ENCODE measurements around the gene AMPD3.

Gene AMPD3

GRCh38 chr11:10519630-10520029 lies 64.6 kb downstream of the AMPD3 start:
- no peak overlapping the region for H2BK120ac ChIP-seq (ENCODE audit: low read depth, low read length)
- no peaks in the 10 kb centered on the region for H3K27me3 ChIP-seq (ENCODE audit: insufficient read depth, low read length, poor library complexity)
- no peak overlapping the region for H4K5ac ChIP-seq (ENCODE audit: low read length)
- H4K8ac ChIP-seq (ENCODE audit: low read depth, low read length): no peak overlapping the region
- H3K9ac ChIP-seq (ENCODE audit: low read length): no peak overlapping the region
- no peaks in the 10 kb centered on the region for H3K36me3 ChIP-seq (ENCODE audit: control insufficient read depth, insufficient read depth, low read length)
- no peak overlapping the region for H2BK15ac ChIP-seq (replicated peaks; ENCODE audit: low read depth)
- no peak overlapping the region for H3K27ac ChIP-seq (ENCODE audit: low read depth, low read length)
- H2BK5ac ChIP-seq (ENCODE audit: low read length): no peak overlapping the region
- H3K4me3 ChIP-seq (ENCODE audit: low read length): no peak overlapping the region
- no peak overlapping the region for H3K18ac ChIP-seq (ENCODE audit: low read length)
- H3K4ac ChIP-seq (ENCODE audit: low read depth, low read length): no peak overlapping the region
- H3K4me1 ChIP-seq (ENCODE audit: control insufficient read depth, low read depth, low read length): no peaks in the 10 kb centered on the region
- H3K23ac ChIP-seq (ENCODE audit: low read length): no peak overlapping the region
- no peaks in the 10 kb centered on the region for H3K79me2 ChIP-seq (ENCODE audit: control insufficient read depth, insufficient read depth, low read length)
- DNase-seq: no peak
- H3K4me2 ChIP-seq (ENCODE audit: low read length): no peak overlapping the region
- H2AK5ac ChIP-seq (ENCODE audit: low read length): no peak overlapping the region
- no peaks in the 10 kb centered on the region for H3K79me1 ChIP-seq (ENCODE audit: low read length)
- no peak overlapping the region for H3K56ac ChIP-seq (ENCODE audit: low read length)
- no CpG with 5 or more reads among the region's 2 CpGs for WGBS (ENCODE audit: extremely low coverage, insufficient coverage, low lambda C conversion rate)

GRCh38 chr11:10520562-10520961 lies 65.5 kb downstream of the AMPD3 start:
- no peak for DNase-seq
- Histone ChIP-seq H3K56ac (ENCODE audit: low read length) (no peak overlapping the region), H3K4ac (ENCODE audit: low read depth, low read length) (no peak overlapping the region), H3K23ac (ENCODE audit: low read length) (no peak overlapping the region), H3K18ac (ENCODE audit: low read length) (no peak overlapping the region), H3K4me1 (ENCODE audit: control insufficient read depth, low read depth, low read length) (no peaks in the 10 kb centered on the region), H2BK120ac (ENCODE audit: low read depth, low read length) (no peak overlapping the region), H3K4me2 (ENCODE audit: low read length) (no peak overlapping the region), H3K79me1 (ENCODE audit: low read length) (no peaks in the 10 kb centered on the region), H3K27ac (ENCODE audit: low read depth, low read length) (no peak overlapping the region), H3K79me2 (ENCODE audit: control insufficient read depth, insufficient read depth, low read length) (no peaks in the 10 kb centered on the region), H2AK5ac (ENCODE audit: low read length) (no peak overlapping the region), H4K5ac (ENCODE audit: low read length) (no peak overlapping the region), H2BK15ac (replicated peaks; ENCODE audit: low read depth) (no peak overlapping the region), H2BK5ac (ENCODE audit: low read length) (no peak overlapping the region), H3K9ac (ENCODE audit: low read length) (no peak overlapping the region), H3K4me3 (ENCODE audit: low read length) (no peak overlapping the region), H3K27me3 (ENCODE audit: insufficient read depth, low read length, poor library complexity) (no peaks in the 10 kb centered on the region), H3K36me3 (ENCODE audit: control insufficient read depth, insufficient read depth, low read length) (no peaks in the 10 kb centered on the region), H4K8ac (ENCODE audit: low read depth, low read length) (no peak overlapping the region)
- no CpG with 5 or more reads among the region's 2 CpGs for WGBS (ENCODE audit: extremely low coverage, insufficient coverage, low lambda C conversion rate)

GRCh38 chr11:10522276-10522675 lies 67.2 kb downstream of the AMPD3 start:
- no peaks in the 10 kb centered on the region for H3K79me2 ChIP-seq (ENCODE audit: control insufficient read depth, insufficient read depth, low read length)
- no peak overlapping the region for H2BK5ac ChIP-seq (ENCODE audit: low read length)
- H3K4ac ChIP-seq (ENCODE audit: low read depth, low read length): no peak overlapping the region
- no peak for DNase-seq
- H4K8ac ChIP-seq (ENCODE audit: low read depth, low read length): peak overlapping the region; percentile 56
- no peak overlapping the region for H3K9ac ChIP-seq (ENCODE audit: low read length)
- H2BK15ac ChIP-seq (replicated peaks; ENCODE audit: low read depth): no peak overlapping the region
- no peak overlapping the region for H3K4me2 ChIP-seq (ENCODE audit: low read length)
- H3K27ac ChIP-seq (ENCODE audit: low read depth, low read length): no peak overlapping the region
- no peak overlapping the region for H3K4me3 ChIP-seq (ENCODE audit: low read length)
- WGBS (ENCODE audit: extremely low coverage, insufficient coverage, low lambda C conversion rate): no CpG with 5 or more reads among the region's 1 CpG
- H3K79me1 ChIP-seq (ENCODE audit: low read length): no peaks in the 10 kb centered on the region
- no peaks in the 10 kb centered on the region for H3K27me3 ChIP-seq (ENCODE audit: insufficient read depth, low read length, poor library complexity)
- no peak overlapping the region for H2AK5ac ChIP-seq (ENCODE audit: low read length)
- H2BK120ac ChIP-seq (ENCODE audit: low read depth, low read length): no peak overlapping the region
- H3K18ac ChIP-seq (ENCODE audit: low read length): no peak overlapping the region
- H3K23ac ChIP-seq (ENCODE audit: low read length): no peak overlapping the region
- H4K5ac ChIP-seq (ENCODE audit: low read length): no peak overlapping the region
- no peaks in the 10 kb centered on the region for H3K36me3 ChIP-seq (ENCODE audit: control insufficient read depth, insufficient read depth, low read length)
- H3K56ac ChIP-seq (ENCODE audit: low read length): no peak overlapping the region
- no peaks in the 10 kb centered on the region for H3K4me1 ChIP-seq (ENCODE audit: control insufficient read depth, low read depth, low read length)

GRCh38 chr11:10522921-10523320 lies 67.9 kb downstream of the AMPD3 start:
- no CpG with 5 or more reads among the region's 2 CpGs for WGBS (ENCODE audit: extremely low coverage, insufficient coverage, low lambda C conversion rate)
- no peak overlapping the region for H2BK5ac ChIP-seq (ENCODE audit: low read length)

GRCh38 chr11:10524471-10524870 lies 69.4 kb downstream of the AMPD3 start:
- H2BK120ac ChIP-seq (ENCODE audit: low read depth, low read length): no peak overlapping the region
- no peak overlapping the region for H4K5ac ChIP-seq (ENCODE audit: low read length)
- no peak overlapping the region for H2BK15ac ChIP-seq (replicated peaks; ENCODE audit: low read depth)
- no peaks in the 10 kb centered on the region for H3K79me2 ChIP-seq (ENCODE audit: control insufficient read depth, insufficient read depth, low read length)
- H2AK5ac ChIP-seq (ENCODE audit: low read length): no peak overlapping the region
- no peak overlapping the region for H3K4ac ChIP-seq (ENCODE audit: low read depth, low read length)
- no peak overlapping the region for H3K4me3 ChIP-seq (ENCODE audit: low read length)
- H3K36me3 ChIP-seq (ENCODE audit: control insufficient read depth, insufficient read depth, low read length): no peaks in the 10 kb centered on the region
- WGBS (ENCODE audit: extremely low coverage, insufficient coverage, low lambda C conversion rate): no CpG with 5 or more reads among the region's 1 CpG
- no peak overlapping the region for H3K27ac ChIP-seq (ENCODE audit: low read depth, low read length)
- no peak overlapping the region for H3K56ac ChIP-seq (ENCODE audit: low read length)
- no peaks in the 10 kb centered on the region for H3K4me1 ChIP-seq (ENCODE audit: control insufficient read depth, low read depth, low read length)
- H4K8ac ChIP-seq (ENCODE audit: low read depth, low read length): no peak overlapping the region
- H3K4me2 ChIP-seq (ENCODE audit: low read length): no peak overlapping the region
- no peaks in the 10 kb centered on the region for H3K27me3 ChIP-seq (ENCODE audit: insufficient read depth, low read length, poor library complexity)
- H3K18ac ChIP-seq (ENCODE audit: low read length): no peak overlapping the region
- H3K79me1 ChIP-seq (ENCODE audit: low read length): no peaks in the 10 kb centered on the region
- H2BK5ac ChIP-seq (ENCODE audit: low read length): no peak overlapping the region
- no peak overlapping the region for H3K23ac ChIP-seq (ENCODE audit: low read length)
- no peak overlapping the region for H3K9ac ChIP-seq (ENCODE audit: low read length)
- DNase-seq: no peak

More at GRCh38 chr11:10522921-10523320, 67.9 kb downstream of the AMPD3 start:
- Histone ChIP-seq H3K4ac (ENCODE audit: low read depth, low read length) (no peak overlapping the region), H2BK120ac (ENCODE audit: low read depth, low read length) (no peak overlapping the region), H3K9ac (ENCODE audit: low read length) (no peak overlapping the region), H3K56ac (ENCODE audit: low read length) (no peak overlapping the region), H3K4me2 (ENCODE audit: low read length) (no peak overlapping the region), H3K23ac (ENCODE audit: low read length) (no peak overlapping the region), H2AK5ac (ENCODE audit: low read length) (no peak overlapping the region), H3K18ac (ENCODE audit: low read length) (no peak overlapping the region), H3K4me3 (ENCODE audit: low read length) (no peak overlapping the region), H4K5ac (ENCODE audit: low read length) (no peak overlapping the region), H3K4me1 (ENCODE audit: control insufficient read depth, low read depth, low read length) (no peaks in the 10 kb centered on the region), H3K79me2 (ENCODE audit: control insufficient read depth, insufficient read depth, low read length) (no peaks in the 10 kb centered on the region), H3K36me3 (ENCODE audit: control insufficient read depth, insufficient read depth, low read length) (no peaks in the 10 kb centered on the region), H3K79me1 (ENCODE audit: low read length) (no peaks in the 10 kb centered on the region), H3K27ac (ENCODE audit: low read depth, low read length) (no peak overlapping the region), H3K27me3 (ENCODE audit: insufficient read depth, low read length, poor library complexity) (no peaks in the 10 kb centered on the region), H2BK15ac (replicated peaks; ENCODE audit: low read depth) (no peak overlapping the region), H4K8ac (ENCODE audit: low read depth, low read length) (no peak overlapping the region)
- no peak for DNase-seq
